Sigmoid colon (tissue), 7 donors: ENCODE results near the gene ATP6V1F. TPM values are rescaled to one million over a fixed set of nuclear protein-coding genes. Genes with fewer than 3 reads are reported as not detected.

Experiments
- DNase-seq: peaks from one replicate; pipeline ENCODE4 v3.0.0-alpha.2; 2019
- H3K27ac ChIP-seq, 4 donors: fragments of 200-600 bp; sonication (generic); one replicate each; pipeline ENCODE4 v1.5.1; 2016 to 2019; ENCODE audit warnings: mild to moderate bottlenecking in 1 of 4
- H3K27me3 ChIP-seq, 3 donors: fragments of 200-600 bp; sonication (generic); one replicate each; pipeline ENCODE4 v1.5.1; 2019; ENCODE audit warnings: mild to moderate bottlenecking in 1 of 3
- H3K36me3 ChIP-seq, 4 donors: fragments of 200-600 bp; sonication (generic); one replicate each; pipeline ENCODE4 v1.5.1; 2016 to 2019
- H3K4me1 ChIP-seq, 4 donors: fragments of 200-600 bp; sonication (generic); one replicate each; pipeline ENCODE4 v1.5.1; 2017 to 2019
- H3K4me3 ChIP-seq, 4 donors: fragments of 200-600 bp; sonication (generic); one replicate each; pipeline ENCODE4 v1.5.1; 2017 to 2019; ENCODE audit warnings: mild to moderate bottlenecking in 2 of 4, moderate library complexity in 1 of 4
- H3K9me3 ChIP-seq, 4 donors: fragments of 200-600 bp in 3 of 4; sonication (generic) in 3 of 4; one replicate each; pipeline versions ENCODE4 v1.5.1 to v1.6.1; 2013 to 2019
- EP300 ChIP-seq, 4 donors: sonication (generic); formaldehyde crosslinking; IDR thresholded peaks; one replicate each; pipeline ENCODE4 v1.6.1; 2017; ENCODE audit warnings: antibody characterized with exemption in 4 of 4
- POLR2A ChIP-seq, 2 donors: fragments of 450-650 bp; IDR thresholded peaks; one replicate each; pipeline ENCODE4 v1.6.1; 2016; ENCODE audit warnings: antibody characterized with exemption in 2 of 2, mild to moderate bottlenecking in 2 of 2, moderate library complexity in 2 of 2
- POLR2AphosphoS5 ChIP-seq, 4 donors: sonication (generic); formaldehyde crosslinking; IDR thresholded peaks; one replicate each; pipeline ENCODE4 v1.6.1; 2017; ENCODE audit warnings: antibody characterized with exemption in 4 of 4
- WGBS, 2 donors: extraction: QIAGEN DNeasy Blood & Tissue Kit; methylation state at CpG; one replicate each; pipeline ENCODE4 v1.1.7; 2013; 5-methylcytosine and 5-hydroxymethylcytosine counted together
- intact Hi-C: fragments of 100-400 bp; cut with DNase I; formaldehyde crosslinking; loops from one replicate; pipeline ENCODE4 v1.15.1; 2023
- polyA plus RNA-seq, 3 donors: library from polyadenylated mRNA; stranded (reverse); fragments of 200-250 nt; gene quantifications; one replicate each; pipeline ENCODE4 v1.2.3, GENCODE V29; 2013
- total RNA-seq, 4 donors: library from RNA; depleted of rRNA; stranded (reverse); fragments of >200 nt; gene quantifications; one replicate each; pipeline ENCODE4 v1.1.0, GENCODE V29; 2016
- TF ChIP-seq, protein P1 (sequence below), 4 experiments: fragments of 450-650 bp in 3 of 4; fragments of 200-600 bp in 1 of 4; IDR thresholded peaks; one replicate each; pipeline ENCODE4 v1.5.1; 2016 to 2019; ENCODE audit warnings: antibody characterized with exemption in 4 of 4, mild to moderate bottlenecking in 3 of 4, moderate library complexity in 2 of 4
- donor health status: healthy with polysubstance abuse.
- donor health status: Bipolar disorder and iron deficiency.
- donor health status: healthy.

Gene ATP6V1F
- total and polyA plus RNA-seq, 7 donors, result 96.7 to 214 (median 138) TPM

DNA sequence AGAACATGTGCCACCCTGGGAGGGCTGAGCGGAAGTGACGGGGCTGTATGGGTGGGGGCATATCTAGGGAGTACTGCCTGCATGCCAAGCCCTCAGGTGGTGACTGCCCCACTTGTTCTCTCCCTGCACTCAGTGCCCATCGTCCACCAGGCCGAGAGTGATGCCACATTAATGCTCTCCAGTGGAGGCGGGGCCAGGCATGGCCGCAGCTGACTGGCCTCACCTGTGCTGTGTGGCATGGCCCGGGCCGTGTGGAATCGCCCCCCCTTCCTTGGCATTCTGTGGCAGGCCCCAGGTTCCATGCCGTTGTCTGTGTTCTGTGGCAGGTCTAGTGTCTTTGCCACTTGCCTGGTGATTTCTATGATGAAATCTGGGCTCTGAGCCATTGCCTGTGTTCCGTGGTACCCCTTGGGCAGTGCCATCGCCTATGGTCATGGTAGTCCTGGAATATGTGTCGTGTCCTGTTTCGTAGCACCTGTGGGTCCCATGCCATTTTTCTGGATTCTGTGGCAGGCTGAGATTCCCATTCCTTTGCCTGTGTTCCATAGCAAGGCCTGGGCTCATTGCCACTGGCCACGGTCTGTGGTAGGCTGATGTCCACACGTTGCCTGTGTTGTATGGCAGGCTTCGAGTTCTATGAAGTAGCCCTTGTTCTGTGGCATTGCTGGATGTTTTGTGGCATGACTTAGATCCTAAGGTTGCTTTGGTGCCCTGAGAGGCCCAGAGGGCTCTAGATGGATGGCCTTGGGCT lies 23.5 kb upstream of the ATP6V1F start:
- no peak for TF ChIP-seq POLR2AphosphoS5 (IDR thresholded peaks at IDR 0.05)
- TF ChIP-seq, protein P1, sequence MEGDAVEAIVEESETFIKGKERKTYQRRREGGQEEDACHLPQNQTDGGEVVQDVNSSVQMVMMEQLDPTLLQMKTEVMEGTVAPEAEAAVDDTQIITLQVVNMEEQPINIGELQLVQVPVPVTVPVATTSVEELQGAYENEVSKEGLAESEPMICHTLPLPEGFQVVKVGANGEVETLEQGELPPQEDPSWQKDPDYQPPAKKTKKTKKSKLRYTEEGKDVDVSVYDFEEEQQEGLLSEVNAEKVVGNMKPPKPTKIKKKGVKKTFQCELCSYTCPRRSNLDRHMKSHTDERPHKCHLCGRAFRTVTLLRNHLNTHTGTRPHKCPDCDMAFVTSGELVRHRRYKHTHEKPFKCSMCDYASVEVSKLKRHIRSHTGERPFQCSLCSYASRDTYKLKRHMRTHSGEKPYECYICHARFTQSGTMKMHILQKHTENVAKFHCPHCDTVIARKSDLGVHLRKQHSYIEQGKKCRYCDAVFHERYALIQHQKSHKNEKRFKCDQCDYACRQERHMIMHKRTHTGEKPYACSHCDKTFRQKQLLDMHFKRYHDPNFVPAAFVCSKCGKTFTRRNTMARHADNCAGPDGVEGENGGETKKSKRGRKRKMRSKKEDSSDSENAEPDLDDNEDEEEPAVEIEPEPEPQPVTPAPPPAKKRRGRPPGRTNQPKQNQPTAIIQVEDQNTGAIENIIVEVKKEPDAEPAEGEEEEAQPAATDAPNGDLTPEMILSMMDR (IDR thresholded peaks at IDR 0.05), result no peak
- TF ChIP-seq POLR2A (IDR thresholded peaks at IDR 0.05), result no peak
- no peak for TF ChIP-seq EP300 (IDR thresholded peaks at IDR 0.05)
- no peak for DNase-seq
- 90 to 93% methylated on average over 17 of the region's 17 CpGs for WGBS, 2 donors
- intact Hi-C loops, result no loop called here
- Histone ChIP-seq H3K9me3 (no peaks in the 10 kb centered on the region), H3K4me1 (peaks cover 0 to 73% (median 48%) of the 10 kb centered on the region in 4 donors), H3K27ac (peak overlapping the region; percentile 95 to 99 (median 98)), H3K4me3 (no peak overlapping the region), H3K27me3 (no peaks in the 10 kb centered on the region), H3K36me3 (peaks cover 44 to 92% (median 83%) of the 10 kb centered on the region in 4 donors)

DNA sequence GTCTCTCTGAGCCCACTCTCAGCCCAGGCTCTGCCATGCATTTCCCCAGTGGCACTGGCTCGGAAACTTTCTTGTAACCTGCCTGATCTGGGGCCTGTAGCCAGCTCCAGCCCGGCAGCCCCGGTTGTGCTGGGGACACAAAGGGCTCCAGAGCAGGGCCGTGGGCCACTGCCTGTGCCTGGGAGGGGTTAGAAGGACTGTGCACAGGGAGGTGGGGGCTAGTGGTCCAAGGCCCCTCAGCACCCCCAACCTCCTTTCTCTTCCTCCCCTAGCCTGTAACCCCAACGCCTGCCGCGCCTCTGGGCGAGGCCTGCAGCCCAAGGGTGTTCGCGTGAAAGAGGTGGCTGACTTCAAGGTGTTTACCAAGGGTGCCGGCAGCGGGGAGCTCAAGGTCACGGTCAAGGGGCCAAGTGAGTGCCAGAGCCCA lies 22.9 kb upstream of the ATP6V1F start:
- intact Hi-C loops, result no loop called here
- Histone ChIP-seq H3K4me1 (peaks cover 0 to 68% (median 42%) of the 10 kb centered on the region in 4 donors), H3K4me3 (no peak overlapping the region), H3K27ac (peak overlapping the region; percentile 54 to 99 (median 96)), H3K9me3 (no peaks in the 10 kb centered on the region), H3K27me3 (no peaks in the 10 kb centered on the region), H3K36me3 (peaks cover 50 to 98% (median 89%) of the 10 kb centered on the region in 4 donors)
- 43 to 78% methylated on average over 13 of the region's 13 CpGs for WGBS, 2 donors
- TF ChIP-seq, protein P1 (IDR thresholded peaks at IDR 0.05), result no peak
- TF ChIP-seq POLR2AphosphoS5 (IDR thresholded peaks at IDR 0.05) (no peak), POLR2A (IDR thresholded peaks at IDR 0.05) (no peak), EP300 (IDR thresholded peaks at IDR 0.05) (no peak)
- no peak for DNase-seq

- peak overlapping the region; percentile 54 to 99 (median 96) for H3K27ac ChIP-seq
- H3K36me3 ChIP-seq, result peaks cover 51 to 99% (median 92%) of the 10 kb centered on the region in 4 donors
- H3K9me3 ChIP-seq, result no peaks in the 10 kb centered on the region
- peaks cover 0 to 61% (median 34%) of the 10 kb centered on the region in 4 donors for H3K4me1 ChIP-seq
- 86 to 93% methylated on average over 23 of the region's 23 CpGs for WGBS, 2 donors
- no peak for DNase-seq
- H3K4me3 ChIP-seq, result no peak overlapping the region
- TF ChIP-seq, protein P1 (IDR thresholded peaks at IDR 0.05), result no peak
- intact Hi-C loops, result no loop called here
- no peaks in the 10 kb centered on the region for H3K27me3 ChIP-seq
Measured at GRCh38 chr7:128840326-128841170, 22.1 kb upstream of the ATP6V1F start.

GRCh38 chr7:128841171-128841690 lies 21.4 kb upstream of the ATP6V1F start:
- WGBS, 2 donors, result 27 to 77% methylated on average over 17 of the region's 17 CpGs
- Histone ChIP-seq H3K9me3 (no peaks in the 10 kb centered on the region), H3K4me1 (peaks cover 0 to 54% (median 27%) of the 10 kb centered on the region in 4 donors), H3K27me3 (no peaks in the 10 kb centered on the region), H3K27ac (peak overlapping the region; percentile 30 to 99 (median 96)), H3K4me3 (no peak overlapping the region), H3K36me3 (peaks cover 48 to 100% (median 94%) of the 10 kb centered on the region in 4 donors)
- DNase-seq, result no peak
- intact Hi-C loops, result no loop called here
- TF ChIP-seq, protein P1 (IDR thresholded peaks at IDR 0.05), result no peak
- TF ChIP-seq POLR2A (IDR thresholded peaks at IDR 0.05) (no peak), EP300 (IDR thresholded peaks at IDR 0.05) (no peak), POLR2AphosphoS5 (IDR thresholded peaks at IDR 0.05) (no peak)
